Right lobe of liver (tissue), 6 donors: ENCODE measurements around the gene HMG20B. TPM values are rescaled to one million over a fixed set of nuclear protein-coding genes. Genes with fewer than 3 reads are reported as not detected.

ENCODE experiments used
- ATAC-seq, 4 donors: fragments of 200-7000 bp; cut with Tn5 transposase; one replicate each; pipeline ENCODE4 v1.9.1; 2020; ENCODE audit warnings: mild to moderate bottlenecking in 4 of 4, moderate library complexity in 4 of 4
- DNase-seq, 3 donors: peaks; one replicate each; pipeline ENCODE4 v3.0.0-alpha.2; 2020
- H3K27ac ChIP-seq, 3 donors: fragments of 200-600 bp; one replicate each; pipeline ENCODE4 v1.8.0; 2022
- H3K27me3 ChIP-seq, 2 donors: fragments of 200-600 bp; one replicate each; pipeline ENCODE4 v1.8.0; 2022
- H3K36me3 ChIP-seq, 4 donors: fragments of 200-600 bp; sonication (generic) in 1 of 4; one replicate each; pipeline versions ENCODE4 v1.5.1 to v1.8.0; 2017 to 2022; ENCODE audit warnings: control low read depth in 1 of 4
- H3K4me1 ChIP-seq, 4 donors: fragments of 200-600 bp; sonication (generic) in 1 of 4; one replicate each; pipeline versions ENCODE4 v1.5.1 to v1.8.0; 2017 to 2022; ENCODE audit warnings: control low read depth in 1 of 4
- H3K4me3 ChIP-seq, 3 donors: fragments of 200-600 bp; one replicate each; pipeline ENCODE4 v1.8.0; 2022
- H3K9me3 ChIP-seq, 4 donors: fragments of 200-600 bp; sonication (generic) in 1 of 4; one replicate each; pipeline versions ENCODE4 v1.5.1 to v1.8.0; 2017 to 2022; ENCODE audit warnings: control low read depth in 1 of 4
- POLR2A ChIP-seq: fragments of 450-650 bp; IDR thresholded peaks from one replicate; pipeline ENCODE4 v1.6.1; 2017; ENCODE audit warnings: antibody characterized with exemption, mild to moderate bottlenecking
- WGBS: methylation state at CpG from one replicate; pipeline ENCODE4 v1.1.6; 2018; ENCODE audit warnings: low coverage, low lambda C conversion rate; ENCODE audit not compliant: insufficient coverage; ENCODE audit errors: missing lambda C conversion rate; 5-methylcytosine and 5-hydroxymethylcytosine counted together
- intact Hi-C, 2 donors: fragments of 100-400 bp; cut with DNase I; formaldehyde crosslinking; loops; one replicate each; pipeline versions ENCODE4 v1.11.2 to v1.14.1; 2022
- total RNA-seq, 6 experiments: library from RNA; depleted of rRNA in 2 of 6; stranded (reverse); fragments of >200 nt in 2 of 6; fragmentation: NEBNext Ultra II Directional in 3 of 6; extraction: Animal tissue kit (Norgen Biotek cat#: 25700) in 3 of 6; gene quantifications; one replicate each; pipeline versions ENCODE4 v1.1.0 to v1.2.4, GENCODE V29; 2016 to 2023
- TF ChIP-seq, protein P1 (sequence below), 4 donors: fragments of 200-600 bp in 3 of 4; fragments of 450-650 bp in 1 of 4; IDR thresholded peaks; one replicate each; pipeline versions ENCODE4 v1.5.1 to v1.8.0; 2016 to 2022; ENCODE audit warnings: antibody characterized with exemption in 4 of 4, mild to moderate bottlenecking in 2 of 4
- donor health status: DM: no; HTN: yes; CAD: no.
- donor health status: DM: no; HTN: no; CAD: no.
- donor health status: DM: no; HTN: no; CAD: no.
- donor health status: DM: no; HTN: yes; CAD: no.
- donor health status: DM: no; HTN: yes; CAD: no.

The HMG20B gene
- total RNA-seq, 6 experiments from 2014 or later, result 30.7 to 58.6 (median 33.3) TPM

DNA sequence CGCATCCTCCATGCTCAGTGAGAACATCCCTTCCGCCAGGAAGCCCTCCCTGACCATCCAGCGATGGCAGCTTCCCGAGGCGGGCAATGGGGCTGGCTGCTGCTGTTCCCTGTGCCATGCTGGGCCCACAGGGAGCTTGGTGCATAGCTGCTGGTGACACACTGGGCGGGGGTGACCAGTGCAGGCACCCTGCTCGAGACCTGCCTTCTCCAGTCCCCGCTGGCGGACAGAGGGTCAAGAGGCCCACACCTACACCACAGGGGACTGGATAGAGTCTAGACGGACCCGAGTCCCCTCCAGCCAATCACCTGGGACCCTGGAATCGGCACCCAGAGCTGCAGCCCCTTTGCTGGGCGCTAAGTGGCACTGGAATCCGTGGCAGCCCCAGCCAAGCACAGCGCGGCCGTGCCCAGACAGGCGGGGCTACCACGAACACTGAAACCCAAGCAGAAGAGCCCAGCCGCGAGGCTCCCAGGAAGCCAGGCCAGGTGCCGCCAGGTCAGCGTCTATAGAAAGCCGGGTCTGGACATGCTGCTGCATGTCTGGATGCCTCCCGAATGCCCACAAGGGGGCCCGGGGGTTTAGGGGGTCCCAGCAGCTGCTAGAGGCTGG is 42.9 kb downstream of the HMG20B start:
- 87% methylated on average over 5 of the region's 26 CpGs for WGBS
- TF ChIP-seq POLR2A, result no peak
- TF ChIP-seq, protein P1, sequence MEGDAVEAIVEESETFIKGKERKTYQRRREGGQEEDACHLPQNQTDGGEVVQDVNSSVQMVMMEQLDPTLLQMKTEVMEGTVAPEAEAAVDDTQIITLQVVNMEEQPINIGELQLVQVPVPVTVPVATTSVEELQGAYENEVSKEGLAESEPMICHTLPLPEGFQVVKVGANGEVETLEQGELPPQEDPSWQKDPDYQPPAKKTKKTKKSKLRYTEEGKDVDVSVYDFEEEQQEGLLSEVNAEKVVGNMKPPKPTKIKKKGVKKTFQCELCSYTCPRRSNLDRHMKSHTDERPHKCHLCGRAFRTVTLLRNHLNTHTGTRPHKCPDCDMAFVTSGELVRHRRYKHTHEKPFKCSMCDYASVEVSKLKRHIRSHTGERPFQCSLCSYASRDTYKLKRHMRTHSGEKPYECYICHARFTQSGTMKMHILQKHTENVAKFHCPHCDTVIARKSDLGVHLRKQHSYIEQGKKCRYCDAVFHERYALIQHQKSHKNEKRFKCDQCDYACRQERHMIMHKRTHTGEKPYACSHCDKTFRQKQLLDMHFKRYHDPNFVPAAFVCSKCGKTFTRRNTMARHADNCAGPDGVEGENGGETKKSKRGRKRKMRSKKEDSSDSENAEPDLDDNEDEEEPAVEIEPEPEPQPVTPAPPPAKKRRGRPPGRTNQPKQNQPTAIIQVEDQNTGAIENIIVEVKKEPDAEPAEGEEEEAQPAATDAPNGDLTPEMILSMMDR (IDR thresholded peaks at IDR 0.05), result no peak
- ATAC-seq, result no peak
- peaks cover 0 to 19% (median 5%) of the 10 kb centered on the region in 4 donors for H3K36me3 ChIP-seq
- no peaks in the 10 kb centered on the region for H3K27me3 ChIP-seq
- H3K27ac ChIP-seq, result no peak overlapping the region
- peak in 1 of 3 donors; percentile 16 for DNase-seq
- no peaks in the 10 kb centered on the region for H3K4me1 ChIP-seq
- intact Hi-C loops, result loop anchor here in 1 of 2 donors (10.0 kb wide), 1 partner anchor 71 kb away; no protein-coding TSS in a partner anchor
- H3K4me3 ChIP-seq, result no peak overlapping the region
- H3K9me3 ChIP-seq, result no peaks in the 10 kb centered on the region

DNA sequence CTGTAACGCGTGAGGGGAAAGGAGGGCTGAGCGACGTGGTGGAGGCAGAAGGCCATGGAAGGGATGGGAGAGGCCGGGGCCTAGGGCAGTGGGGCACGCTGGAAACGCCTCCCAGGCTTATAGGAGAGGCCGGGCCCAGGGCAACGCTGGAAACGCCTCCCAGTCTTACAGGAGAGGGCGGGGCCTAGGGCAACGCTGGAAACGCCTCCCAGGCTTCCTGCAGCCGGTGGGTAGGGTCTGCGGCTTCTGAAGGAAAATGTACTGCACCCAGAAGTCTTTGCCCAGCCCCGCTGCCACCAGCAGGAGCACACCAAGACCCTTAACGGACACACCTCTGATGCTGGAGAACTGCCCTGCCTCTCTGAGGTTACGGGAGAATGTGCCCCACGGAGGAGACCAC is 44.7 kb downstream of the HMG20B start:
- H3K4me1 ChIP-seq, result no peaks in the 10 kb centered on the region
- peaks cover 0 to 11% (median 0%) of the 10 kb centered on the region in 4 donors for H3K36me3 ChIP-seq
- peak; percentile 29 to 49 (median 44) for ATAC-seq
- WGBS, result 51% methylated on average over 7 of the region's 19 CpGs
- H3K9me3 ChIP-seq, result no peaks in the 10 kb centered on the region
- no peak for TF ChIP-seq POLR2A
- TF ChIP-seq, protein P1 (IDR thresholded peaks at IDR 0.05), result no peak
- no peaks in the 10 kb centered on the region for H3K27me3 ChIP-seq
- no peak overlapping the region for H3K27ac ChIP-seq
- intact Hi-C loops, result loop anchor here in 1 of 2 donors (10.0 kb wide), 1 partner anchor 73 kb away; no protein-coding TSS in a partner anchor
- peak overlapping the region in 1 of 3 donors; percentile 24 for H3K4me3 ChIP-seq
- DNase-seq, result peak in 1 of 3 donors; percentile 47

DNA sequence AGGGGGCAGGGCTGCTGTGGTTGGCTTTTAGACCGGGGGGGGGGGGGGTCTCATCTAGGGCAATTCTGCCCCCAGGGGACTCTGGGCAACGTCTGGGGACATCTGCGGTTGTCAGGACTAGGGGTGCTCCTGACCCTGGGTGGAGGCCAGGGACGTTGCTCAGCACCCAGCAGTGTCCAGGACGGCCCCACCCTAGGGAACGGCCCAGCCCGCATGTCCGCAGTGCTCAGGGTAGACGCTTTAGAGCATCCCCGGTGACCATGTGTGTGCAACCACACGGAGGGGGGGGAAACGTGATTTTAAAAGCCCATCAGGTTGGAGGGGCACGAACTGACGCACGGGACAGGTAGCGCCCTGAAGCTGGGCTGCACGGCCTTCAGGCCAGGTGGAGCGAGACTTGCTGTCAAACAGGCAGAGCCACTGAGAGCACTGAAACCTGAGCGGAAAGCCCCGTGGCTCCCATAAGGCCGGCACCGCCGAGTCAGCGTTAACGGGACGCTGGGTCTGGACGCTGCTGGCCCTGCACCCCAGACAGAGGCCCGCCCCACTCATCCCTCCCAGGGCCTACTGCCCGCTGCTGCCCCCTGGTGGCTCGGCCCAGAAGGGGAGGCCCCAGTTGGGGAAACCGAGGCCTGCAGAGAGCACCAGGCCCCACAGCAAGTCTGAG is 45.5 kb downstream of the HMG20B start:
- H3K4me1 ChIP-seq, result no peaks in the 10 kb centered on the region
- DNase-seq, result peak; percentile 71 to 78 (median 78)
- no peaks in the 10 kb centered on the region for H3K9me3 ChIP-seq
- peaks cover 0 to 11% (median 0%) of the 10 kb centered on the region in 4 donors for H3K36me3 ChIP-seq
- no peak for TF ChIP-seq POLR2A
- TF ChIP-seq, protein P1 (IDR thresholded peaks at IDR 0.05), result peak; percentile 81 to 91 (median 83)
- intact Hi-C loops, result loop anchor here in 1 of 2 donors (10.0 kb wide), 1 partner anchor 73 kb away; no protein-coding TSS in a partner anchor
- H3K27ac ChIP-seq, result no peak overlapping the region
- peak; percentile 76 to 92 (median 80) for ATAC-seq
- H3K4me3 ChIP-seq, result no peak overlapping the region
- 63% methylated on average over 2 of the region's 31 CpGs for WGBS
- no peaks in the 10 kb centered on the region for H3K27me3 ChIP-seq

DNA sequence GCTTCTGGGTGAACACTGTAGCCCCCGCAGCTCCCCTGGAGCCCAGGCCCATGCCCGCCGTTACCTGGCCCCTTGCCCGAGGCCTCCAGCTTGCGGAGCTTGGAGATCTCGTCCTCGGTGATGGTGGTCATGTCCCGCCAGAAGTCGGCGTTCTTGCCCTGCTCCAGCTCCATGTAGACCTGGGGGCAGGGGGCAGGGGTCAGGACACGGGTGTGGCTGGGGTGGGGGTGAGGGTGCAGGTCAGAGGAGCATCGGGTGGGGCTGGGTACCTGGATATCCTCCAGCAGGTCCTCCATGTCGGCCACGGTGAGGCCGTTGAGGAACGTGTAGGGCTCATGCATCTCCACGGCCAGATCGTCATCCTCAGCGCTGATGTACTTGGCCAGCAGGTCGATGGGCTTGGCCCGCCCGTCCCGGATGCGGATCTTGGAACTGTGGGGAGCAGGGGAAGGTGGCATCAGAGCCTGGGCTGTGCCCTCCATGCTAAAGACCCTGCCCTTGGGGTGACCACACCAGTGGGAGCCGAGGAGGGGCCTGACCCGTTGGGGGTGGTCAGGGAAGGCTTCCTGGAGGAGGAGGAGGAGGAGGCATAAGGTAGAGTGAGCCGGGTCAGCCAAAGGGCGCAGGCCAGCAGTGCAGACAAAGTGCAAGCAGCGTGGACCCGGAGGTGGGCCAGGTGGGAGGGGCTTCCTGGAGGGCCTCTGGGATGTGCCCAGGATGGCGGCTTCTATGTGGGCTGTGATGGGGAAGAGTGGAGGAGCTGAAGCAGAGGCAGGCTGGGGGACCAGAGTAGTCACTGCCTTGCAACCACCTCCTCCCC is 46.3 kb downstream of the HMG20B start:
- Histone ChIP-seq H3K4me1 (no peaks in the 10 kb centered on the region), H3K4me3 (no peak overlapping the region), H3K27me3 (no peaks in the 10 kb centered on the region), H3K36me3 (peaks cover 0 to 15% (median 0%) of the 10 kb centered on the region in 4 donors), H3K27ac (no peak overlapping the region), H3K9me3 (no peaks in the 10 kb centered on the region)
- WGBS, result 71% methylated on average over 13 of the region's 31 CpGs
- intact Hi-C loops, result loop anchor here in 1 of 2 donors (10.0 kb wide), 1 partner anchor 74 kb away; no protein-coding TSS in a partner anchor
- no peak for ATAC-seq
- DNase-seq, result peak in 1 of 3 donors; percentile 21
- TF ChIP-seq, protein P1 (IDR thresholded peaks at IDR 0.05), result peak in 1 of 4 donors; percentile 4
- no peak for TF ChIP-seq POLR2A
